GM03348 (cell line): ENCODE measurements around the gene ATP13A4.
A peak's percentile ranks its signal among the peaks of the same experiment; 100 is the strongest.

Experiments used
- DNase-seq: peaks from one replicate; pipeline ENCODE4 v3.0.0; 2012; ENCODE audit warnings: low spot score

ATP13A4 gene

GRCh38 chr3:193554811-193555210, at the start of gene ATP13A4:
Gene ATP13A4, minus strand, starts transcription at chr3:193554895. Its CDS starts 96 bp downstream, at chr3:193554799.
- no peak for DNase-seq

DNA sequence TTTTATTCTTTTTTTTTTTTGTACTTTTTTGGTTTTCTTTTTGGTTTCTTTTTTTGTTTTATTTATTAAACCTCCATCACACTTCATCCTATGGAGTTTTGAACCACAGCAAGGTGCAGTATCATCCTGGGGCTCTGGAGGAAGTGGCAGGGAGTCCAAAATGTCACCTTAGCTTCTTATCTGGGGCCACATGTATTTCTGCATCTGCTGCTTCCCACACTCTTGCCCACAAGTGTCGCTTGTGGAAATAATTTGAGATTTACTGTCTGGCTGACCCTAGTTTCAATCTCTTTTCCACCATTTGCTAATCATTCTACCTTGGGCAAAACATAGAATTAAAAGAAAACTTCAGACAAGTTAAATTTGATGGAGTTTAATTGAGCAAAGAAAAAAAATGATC, 44.7 kb upstream of the ATP13A4 start:
- no peak for DNase-seq

GRCh38 chr3:193598202-193598601, 43.5 kb upstream of the ATP13A4 start:
- no peak for DNase-seq

DNA sequence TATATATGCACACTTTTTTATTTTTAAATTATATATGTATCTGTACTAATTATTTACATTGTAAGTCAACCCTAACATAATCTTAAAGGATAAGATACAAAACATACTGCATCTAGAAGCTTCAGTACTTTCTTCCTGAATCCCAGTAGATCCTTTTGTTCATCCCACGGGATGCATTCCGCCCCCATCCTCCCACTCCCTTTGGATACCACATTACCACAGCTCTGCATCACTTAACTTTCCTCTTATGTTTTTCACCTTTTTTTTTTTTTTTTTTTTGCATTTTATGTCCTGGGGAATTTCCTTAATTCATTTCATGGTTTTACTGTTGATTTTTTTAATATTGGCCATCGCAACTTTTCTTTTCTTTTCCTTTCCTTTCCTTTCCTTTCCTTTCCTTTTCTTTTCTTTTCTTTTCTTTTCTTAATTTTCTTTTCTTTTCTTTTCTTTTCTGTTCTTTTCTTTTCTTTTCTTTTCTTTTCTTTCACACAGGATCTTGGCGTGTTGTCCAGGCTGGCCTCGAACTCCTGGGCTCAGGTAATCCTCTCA, 41.3 kb upstream of the ATP13A4 start:
- no peak for DNase-seq

GRCh38 chr3:193594946-193595689, 40.4 kb upstream of the ATP13A4 start:
- DNase-seq = no peak

- DNase-seq = peak; percentile 16
These were observed 39.0 kb upstream of the ATP13A4 start for GRCh38 chr3:193593668-193594030.

GRCh38 chr3:193592841-193593667, 38.4 kb upstream of the ATP13A4 start, which contains the start of gene OPA1:
Gene OPA1, plus strand, starts transcription at chr3:193593208. Its CDS starts 170 bp downstream, at chr3:193593378.
- peak; percentile 98 for DNase-seq

- DNase-seq = no peak
These were observed 35.6 kb upstream of the ATP13A4 start for GRCh38 chr3:193590088-193590856.

GRCh38 chr3:193589616-193590015, 34.9 kb upstream of the ATP13A4 start:
- DNase-seq = no peak

- DNase-seq = no peak
These were observed 34.4 kb upstream of the ATP13A4 start for GRCh38 chr3:193589129-193589528.

DNA sequence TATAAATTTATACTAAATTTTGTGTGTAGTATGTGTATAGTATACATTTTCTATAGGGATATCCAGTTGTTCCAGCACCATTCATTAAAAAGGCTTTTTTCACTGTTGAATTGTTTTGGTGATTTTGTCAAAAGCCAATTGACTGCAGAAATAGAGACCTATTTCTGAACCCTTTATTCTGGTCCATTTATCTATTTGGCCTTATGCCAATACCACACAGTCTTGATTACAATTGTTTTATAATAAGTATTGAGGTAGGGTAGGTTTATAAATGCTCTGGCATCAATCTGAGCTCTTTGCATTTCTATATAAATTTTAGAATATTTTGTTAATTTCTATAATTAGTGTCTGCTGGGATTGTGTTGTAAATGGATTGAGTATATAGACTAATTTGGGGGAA, 31.8 kb upstream of the ATP13A4 start:
- no peak for DNase-seq

DNA sequence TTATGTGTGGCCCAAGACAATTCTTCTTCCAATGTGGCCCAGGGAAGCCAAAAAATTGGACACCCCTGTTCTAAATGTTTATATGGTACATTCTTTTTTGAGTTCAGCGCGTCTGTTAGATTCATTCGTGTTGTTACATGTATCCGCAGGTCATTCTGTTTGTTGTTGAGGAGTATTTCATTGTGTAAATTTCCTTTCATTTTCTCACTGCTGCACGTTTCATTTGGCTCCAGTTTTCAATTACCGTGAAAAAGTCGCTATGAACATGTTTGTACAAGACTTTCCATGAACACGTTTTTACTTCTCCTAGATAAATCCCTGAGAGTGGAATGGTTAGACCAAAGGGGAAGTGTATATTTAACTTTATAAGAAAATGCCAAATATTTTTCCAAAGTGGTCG, 30.8 kb upstream of the ATP13A4 start:
- no peak for DNase-seq

GRCh38 chr3:193574488-193575070, 19.9 kb upstream of the ATP13A4 start:
- no peak for DNase-seq

DNA sequence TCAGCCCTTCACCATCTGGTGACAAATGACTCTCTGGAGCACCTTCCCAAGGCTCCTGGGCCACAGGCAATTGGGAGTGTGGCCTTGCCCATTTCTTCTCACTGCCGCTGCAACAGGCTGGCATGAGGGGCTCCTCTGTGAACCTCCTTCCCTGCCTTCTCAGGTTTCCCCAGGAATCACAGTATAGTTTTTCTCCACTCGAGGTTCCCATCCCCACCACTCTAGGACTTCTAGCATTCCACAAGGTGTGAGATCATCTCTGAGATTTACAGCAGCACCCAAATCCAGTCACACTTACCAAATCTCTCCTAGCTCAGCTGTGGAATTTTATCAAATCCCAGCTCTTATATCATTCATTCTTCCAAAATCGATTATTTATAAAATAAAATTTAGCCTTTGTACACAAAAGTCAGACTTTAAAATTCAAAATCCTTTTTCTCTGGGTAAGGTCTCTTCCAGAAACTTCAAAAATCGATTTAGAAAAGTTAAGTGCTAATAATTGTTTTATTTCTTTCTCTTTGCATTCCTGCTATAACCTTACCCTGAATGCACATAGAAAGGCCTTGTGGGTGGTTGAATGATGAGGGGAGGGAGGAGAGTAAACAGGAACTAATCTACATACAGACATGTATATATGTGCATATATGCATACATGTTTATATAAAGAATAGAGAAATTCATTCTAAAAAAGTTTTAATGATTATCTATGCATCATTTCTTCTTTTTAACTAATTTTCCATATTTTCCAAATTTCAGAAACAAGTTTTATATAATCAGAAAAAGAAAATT, 18.9 kb upstream of the ATP13A4 start:
- no peak for DNase-seq

- DNase-seq = peak; percentile 62
These were observed 17.8 kb upstream of the ATP13A4 start for GRCh38 chr3:193572426-193572908.

DNA sequence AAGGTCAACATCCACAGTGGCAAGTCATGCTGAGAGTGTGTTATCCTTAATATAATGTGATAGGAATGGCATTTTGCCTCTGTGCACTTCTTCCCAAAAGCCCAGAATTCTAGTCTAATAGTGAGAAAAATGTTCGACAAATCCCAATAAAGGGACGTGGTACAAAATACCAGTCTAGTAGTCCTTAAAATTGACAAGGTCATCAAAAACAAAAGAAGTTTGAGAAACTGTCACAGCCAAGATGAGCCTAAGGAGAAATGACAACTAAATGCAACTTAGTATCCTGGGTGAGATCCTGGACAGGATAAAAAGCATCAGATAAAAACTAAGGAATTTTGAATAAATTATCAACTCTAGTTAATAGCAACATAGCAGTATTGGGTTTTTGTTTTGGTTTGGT, 14.4 kb upstream of the ATP13A4 start:
- no peak for DNase-seq

- DNase-seq = no peak
These were observed 9.3 kb upstream of the ATP13A4 start for GRCh38 chr3:193564012-193564411.

DNA sequence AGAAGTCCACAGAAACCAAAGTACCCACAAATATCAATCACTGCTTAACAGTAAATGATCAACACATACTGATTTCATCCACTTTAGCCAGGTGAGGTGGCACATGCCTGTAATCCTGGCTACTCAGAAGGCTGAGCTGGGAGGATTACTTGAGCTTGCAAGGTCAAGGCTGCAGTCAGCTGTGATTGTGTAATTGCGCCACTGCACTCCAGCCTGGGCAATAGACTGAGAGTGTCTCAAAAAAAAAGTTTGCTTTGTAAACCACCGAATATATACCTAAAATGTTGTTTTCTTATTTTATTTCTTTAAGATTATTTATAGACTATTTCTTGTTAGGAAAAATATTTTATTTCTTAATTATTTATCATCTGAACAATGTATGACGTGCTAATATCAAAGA, 8.7 kb upstream of the ATP13A4 start:
- DNase-seq = no peak

DNA sequence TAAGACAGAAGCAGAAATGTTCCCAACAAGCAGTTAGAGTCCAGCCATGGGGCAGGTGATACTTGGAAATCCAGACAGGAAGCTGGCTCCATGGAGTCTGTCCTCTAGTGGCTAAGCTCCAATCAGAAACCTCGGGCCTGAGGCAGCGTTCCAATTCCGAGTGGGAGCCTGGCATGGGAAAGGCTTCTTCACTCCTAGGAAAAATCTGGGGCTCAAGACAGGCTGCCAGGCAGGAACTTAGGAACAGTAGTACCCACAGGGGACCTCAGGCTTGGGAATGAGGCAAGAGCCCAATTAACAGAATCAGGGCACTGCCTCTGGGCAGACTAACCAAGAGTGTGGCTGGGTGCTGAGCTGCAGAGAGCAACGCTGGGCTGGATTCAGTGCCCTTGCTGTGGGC, 6.2 kb upstream of the ATP13A4 start:
- DNase-seq = no peak

- DNase-seq = no peak
These were observed 5.4 kb upstream of the ATP13A4 start for GRCh38 chr3:193560091-193560490.

GRCh38 chr3:193559100-193559499, 4.4 kb upstream of the ATP13A4 start:
- DNase-seq = no peak
